Endothelial cell of umbilical vein (primary cell): Measurements from ENCODE around the gene NXN. TPM values are rescaled to one million over a fixed set of nuclear protein-coding genes. Genes with fewer than 3 reads are reported as not detected.

Source experiments
- BruUV-seq: library from RNA; stranded (reverse); fragments of 400-500 nt; replicated peaks from 2 replicates; lab custom pipeline; 2021; lab: Mats Ljungman, UMichigan
- CTCF ChIA-PET: fragments of 300-600, 350-600 bp; sonication (Branson Sonifier 250); formaldehyde crosslinking; loops from one replicate; lab custom pipeline; 2021; ENCODE audit warnings: antibody characterized with exemption, inconsistent platforms; lab: Charles Lee
- POLR2A ChIA-PET: fragments of 300-600, 350-600 bp; sonication (Branson Sonifier 250); formaldehyde crosslinking; loops from one replicate; lab custom pipeline; 2021; ENCODE audit warnings: antibody characterized with exemption, inconsistent platforms; lab: Charles Lee
- DNase-seq: peaks from one replicate; pipeline ENCODE4 v3.0.0-alpha.2; 2011; ENCODE audit warnings: low read depth, low spot score
- FAIRE-seq: peaks from 2 replicates; lab custom pipeline; 2011; peaks lifted over from hg19 to GRCh38; lab: Jason Lieb, UNC
- H2AFZ ChIP-seq: 2 replicates; pipeline ENCODE4 v1.6.0; 2012; ENCODE audit warnings: low read depth, low read length, control low read depth, inconsistent platforms
- H3K27ac ChIP-seq: 2 replicates; pipeline ENCODE4 v1.5.1; 2011; ENCODE audit warnings: low read depth, mild to moderate bottlenecking, control low read depth, low read length, moderate library complexity; ENCODE audit not compliant: insufficient read depth
- H3K27me3 ChIP-seq, 2 experiments: 2 replicates each; pipeline versions ENCODE4 v1.6.0 to v1.6.1; 2011; ENCODE audit warnings: low read length in 2 of 2, mixed read lengths in 1 of 2; ENCODE audit not compliant: control insufficient read depth in 2 of 2, insufficient read depth in 2 of 2
- H3K36me3 ChIP-seq, 2 experiments: 2 replicates in 1 of 2; 3 replicates in 1 of 2; pipeline ENCODE4 v1.5.1; 2011; ENCODE audit warnings: low read length in 2 of 2, mild to moderate bottlenecking in 1 of 2, moderate library complexity in 1 of 2; ENCODE audit not compliant: control insufficient read depth in 2 of 2, insufficient read depth in 2 of 2; ENCODE audit errors: extremely low read depth in 1 of 2
- H3K4me1 ChIP-seq: 3 replicates; pipeline ENCODE4 v1.5.1; 2011; ENCODE audit warnings: mild to moderate bottlenecking, low read length; ENCODE audit not compliant: control insufficient read depth, insufficient read depth; ENCODE audit errors: extremely low read depth
- H3K4me2 ChIP-seq: 2 replicates; pipeline ENCODE4 v1.6.1; 2011; ENCODE audit warnings: low read length, control low read depth, mixed read lengths; ENCODE audit not compliant: insufficient read depth
- H3K4me3 ChIP-seq, 3 experiments: fragments of 200-600 bp in 1 of 3; sonication (generic), shearing (Covaris generic) in 1 of 3; replicated peaks in 1 of 3; 2 replicates each; pipeline ENCODE4 v1.5.1; 2011 to 2016; ENCODE audit warnings: control low read depth in 3 of 3, low read length in 3 of 3, mild to moderate bottlenecking in 2 of 3, inconsistent platforms in 1 of 3, low read depth in 1 of 3, moderate library complexity in 1 of 3; ENCODE audit not compliant: insufficient read depth in 1 of 3
- H3K79me2 ChIP-seq: 2 replicates; pipeline ENCODE4 v1.6.0; 2012; ENCODE audit warnings: low read length, inconsistent platforms; ENCODE audit not compliant: control insufficient read depth, insufficient read depth
- H3K9ac ChIP-seq: replicated peaks from 2 replicates; pipeline ENCODE3; 2011; ENCODE audit warnings: low read length, control low read depth; ENCODE audit not compliant: insufficient read depth; ENCODE audit errors: extremely low read depth
- H3K9me1 ChIP-seq: replicated peaks from 3 replicates; pipeline ENCODE4 v1.6.0; 2011; ENCODE audit warnings: mild to moderate bottlenecking, low read length; ENCODE audit not compliant: control insufficient read depth, insufficient read depth; ENCODE audit errors: extremely low read depth
- H3K9me3 ChIP-seq: replicated peaks from 2 replicates; pipeline ENCODE4 v1.5.1; 2012; ENCODE audit warnings: low read length, inconsistent platforms; ENCODE audit not compliant: control insufficient read depth, insufficient read depth
- H4K20me1 ChIP-seq: replicated peaks from 2 replicates; pipeline ENCODE3; 2011; ENCODE audit warnings: mild to moderate bottlenecking, low read length; ENCODE audit not compliant: control insufficient read depth, insufficient read depth; ENCODE audit errors: extremely low read depth
- CTCF ChIP-seq, 2 donors: IDR thresholded peaks; 1 replicate in 1 of 2; 2 replicates in 1 of 2; pipeline ENCODE4 v1.5.1; 2011; ENCODE audit warnings: low read length in 2 of 2, mild to moderate bottlenecking in 2 of 2, moderate library complexity in 2 of 2, control low read depth in 1 of 2, inconsistent platforms in 1 of 2, low read depth in 1 of 2; ENCODE audit not compliant: insufficient read depth in 1 of 2; ENCODE audit errors: extremely low read depth in 1 of 2
- EZH2 ChIP-seq: IDR thresholded peaks from 2 replicates; pipeline ENCODE4 v1.6.1; 2012; ENCODE audit warnings: borderline replicate concordance, low read depth, mild to moderate bottlenecking, moderate library complexity, low read length, inconsistent platforms; ENCODE audit not compliant: severe bottlenecking
- FOS ChIP-seq: IDR thresholded peaks from 2 replicates; pipeline ENCODE4 v1.6.1; 2011; ENCODE audit warnings: mild to moderate bottlenecking, low read length, moderate library complexity, borderline replicate concordance; ENCODE audit not compliant: insufficient read depth
- GATA2 ChIP-seq: IDR thresholded peaks from 2 replicates; pipeline ENCODE4 v1.7.0; 2011; ENCODE audit warnings: low read depth, mild to moderate bottlenecking, moderate library complexity, mixed read lengths, low read length; ENCODE audit not compliant: insufficient read length, insufficient read depth
- JUN ChIP-seq: IDR thresholded peaks from 2 replicates; pipeline ENCODE4 v1.6.1; 2011; ENCODE audit warnings: borderline replicate concordance, low read depth; ENCODE audit not compliant: insufficient read length, insufficient read depth
- MAX ChIP-seq: IDR thresholded peaks from 2 replicates; pipeline ENCODE4 v1.6.1; 2011; ENCODE audit not compliant: insufficient read depth, insufficient read length
- MYC ChIP-seq: IDR thresholded peaks from one replicate; pipeline ENCODE4 v1.6.1; 2011; ENCODE audit warnings: mild to moderate bottlenecking, low read depth, low read length
- POLR2A ChIP-seq: IDR thresholded peaks from 2 replicates; pipeline ENCODE4 v1.6.1; 2012; ENCODE audit warnings: low read depth, mild to moderate bottlenecking, control low read depth, low read length
- POLR2AphosphoS5 ChIP-seq: IDR thresholded peaks from 2 replicates; pipeline ENCODE4 v1.6.1; 2012; ENCODE audit warnings: low read depth, mild to moderate bottlenecking, control low read depth, low read length, moderate library complexity; ENCODE audit not compliant: insufficient read depth
- dilution Hi-C: fragments of 300-500 bp; cut with MboI; formaldehyde crosslinking; loops from one replicate; pipeline ENCODE4 v1.15.0; 2019; ENCODE audit warnings: low sequenced_read_pairs; ENCODE audit not compliant: extremely low pct_ligation_motif_present
- intact Hi-C: fragments of 100-400 bp; cut with micrococcal nuclease; formaldehyde crosslinking; loops from one replicate; pipeline ENCODE4 v1.10.0; 2022
- polyA plus RNA-seq, 4 experiments: library from polyadenylated mRNA; depleted of rRNA in 3 of 4; stranded (reverse) in 3 of 4; unstranded in 1 of 4; fragments of >200 nt; gene quantifications; 2 replicates each; pipeline versions ENCODE4 v1.2.1 to v1.2.3, GENCODE V29; 2011 to 2012; ENCODE audit warnings: missing spikeins in 1 of 4
- total RNA-seq: library from RNA; stranded (reverse); gene quantifications from 2 replicates; pipeline ENCODE4 v1.2.3, GENCODE V29; 2021

Gene NXN
- total and polyA plus RNA-seq, 2 donors (not counting 3 experiments of a cell fraction or from before 2014, with no cell fraction given) = 69.5 to 77.3 TPM

GRCh38 chr17:802481-802880, 177.1 kb downstream of the NXN start:
- no peaks in the 10 kb centered on the region for H3K9me3 ChIP-seq
- H3K27me3 ChIP-seq = no peaks in the 10 kb centered on the region
- dilution Hi-C loops = no loop called here
- CTCF ChIA-PET = interaction anchor here (15.3 kb wide), 1 partner anchor 177 kb away, joined by 341 read pairs; the partner anchor contains the start of gene NXN
- no peaks in the 10 kb centered on the region for H3K9me1 ChIP-seq
- H3K9ac ChIP-seq = no peak overlapping the region
- no peak overlapping the region for H3K4me2 ChIP-seq
- no peak for DNase-seq
- H3K4me1 ChIP-seq = no peaks in the 10 kb centered on the region
- H2AFZ ChIP-seq = no peak overlapping the region
- intact Hi-C loops = no loop called here
- H4K20me1 ChIP-seq = no peaks in the 10 kb centered on the region
- TF ChIP-seq MYC (no peak), POLR2A (no peak)
- no peaks in the 10 kb centered on the region for H3K79me2 ChIP-seq
- H3K4me3 ChIP-seq = no peak overlapping the region
- peaks cover 0 to 11% of the 10 kb centered on the region in 2 experiments for H3K36me3 ChIP-seq
- no peak for FAIRE-seq
- no peak overlapping the region for H3K27ac ChIP-seq
- POLR2A ChIA-PET = no interaction called here
- no TSS peak for BruUV-seq

GRCh38 chr17:801660-802059, 177.9 kb downstream of the NXN start:
- Histone ChIP-seq H3K27me3 (no peaks in the 10 kb centered on the region), H3K36me3 (peaks cover 0 to 11% of the 10 kb centered on the region in 2 experiments), H3K4me3 (no peak overlapping the region), H4K20me1 (no peaks in the 10 kb centered on the region), H3K4me2 (no peak overlapping the region), H3K9me3 (no peaks in the 10 kb centered on the region), H3K4me1 (no peaks in the 10 kb centered on the region), H3K9ac (no peak overlapping the region), H2AFZ (no peak overlapping the region), H3K79me2 (no peaks in the 10 kb centered on the region), H3K9me1 (no peaks in the 10 kb centered on the region), H3K27ac (no peak overlapping the region)
- DNase-seq (no peak), FAIRE-seq (no peak)
- dilution Hi-C loops = no loop called here
- no peak for TF ChIP-seq POLR2AphosphoS5
- TF ChIP-seq FOS = no peak
- TF ChIP-seq CTCF (IDR thresholded peaks at IDR 0.05; ENCODE audit: extremely low read depth in 1 of 2, insufficient read depth in 1 of 2, low read depth in 1 of 2, low read length in 2 of 2) = no peak
- no peak for TF ChIP-seq MAX
- TF ChIP-seq EZH2 = no peak
- no peak for TF ChIP-seq POLR2A
- no peak for TF ChIP-seq MYC
- TF ChIP-seq GATA2 = no peak
- no peak for TF ChIP-seq JUN
- intact Hi-C loops = no loop called here
- ChIA-PET POLR2A (no interaction called here), CTCF (interaction anchor here (15.3 kb wide), 1 partner anchor 178 kb away, joined by 341 read pairs; the partner anchor contains the start of gene NXN)
- BruUV-seq = no TSS peak
